Bronchial smooth muscle cell (primary cell): ENCODE results near the gene RHD. TPM values are rescaled to one million over a fixed set of nuclear protein-coding genes. Genes with fewer than 3 reads are reported as not detected.

ENCODE experiments used
- total RNA-seq: library from RNA; depleted of rRNA; stranded (reverse); fragments of >200 nt; gene quantifications from 2 replicates; pipeline ENCODE4 v1.2.1, GENCODE V29; 2014

The RHD gene
- not detected in 2 replicates for total RNA-seq

DNA sequence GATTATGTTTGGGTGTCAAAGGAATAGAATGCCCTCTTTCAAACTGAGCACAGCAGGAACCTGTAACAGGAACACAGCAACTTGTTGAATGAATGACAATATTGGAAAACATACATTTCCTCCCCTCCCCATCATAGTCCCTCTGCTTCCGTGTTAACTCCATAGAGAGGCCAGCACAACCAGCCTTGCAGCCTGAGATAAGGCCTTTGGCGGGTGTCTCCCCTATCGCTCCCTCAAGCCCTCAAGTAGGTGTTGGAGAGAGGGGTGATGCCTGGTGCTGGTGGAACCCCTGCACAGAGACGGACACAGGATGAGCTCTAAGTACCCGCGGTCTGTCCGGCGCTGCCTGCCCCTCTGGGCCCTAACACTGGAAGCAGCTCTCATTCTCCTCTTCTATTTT, at the start of gene RHD:
Gene RHD (plus strand): TSS at position 272 of the 400 bp plus-strand sequence. CDS start 39 bp downstream, at position 311.

DNA sequence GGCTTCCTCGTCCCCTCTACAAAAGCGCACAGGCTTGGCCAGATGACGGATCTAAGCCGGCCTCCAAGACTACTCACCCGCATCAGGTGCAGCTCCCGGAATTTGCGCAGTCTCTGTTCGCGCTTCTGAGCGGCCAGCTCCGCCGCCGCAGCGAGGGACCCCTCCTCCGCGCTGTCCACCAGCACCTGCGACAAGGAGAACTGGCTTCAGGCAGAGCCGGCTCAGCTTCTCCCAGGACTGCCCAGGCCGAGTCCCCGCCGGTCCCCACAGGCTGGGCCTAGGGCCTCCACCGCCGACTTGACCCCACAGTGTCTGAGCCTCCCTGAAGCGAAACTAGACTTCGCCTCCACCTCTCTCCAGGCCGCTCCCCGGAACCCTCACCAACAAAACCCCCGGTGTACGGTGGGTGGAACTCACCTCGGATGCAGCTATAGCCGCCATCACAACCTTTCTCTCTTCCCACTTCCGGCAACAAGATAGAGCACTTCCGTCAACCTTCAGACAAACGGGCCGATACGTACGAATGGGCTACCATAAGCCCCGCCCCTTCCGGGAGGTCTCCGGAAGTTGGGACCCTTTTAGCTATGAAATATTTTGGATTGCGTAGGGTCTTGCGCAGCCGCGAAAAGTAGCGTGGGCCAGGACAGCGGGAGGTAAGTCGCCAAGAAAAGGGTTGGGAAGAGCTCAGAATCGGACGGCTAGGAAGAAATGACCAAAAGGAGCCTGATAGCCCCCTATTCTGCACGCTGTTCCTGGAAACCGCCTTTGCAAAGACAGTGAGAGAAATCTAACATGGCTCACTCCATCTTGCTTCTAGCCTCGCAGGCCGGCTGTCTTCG, 40.1 kb upstream of the RHD start, which contains the start of gene SYF2:
Gene SYF2 (minus strand): TSS at position 476 of the 839 bp plus-strand sequence. CDS start 35 bp downstream, at position 441.

GRCh38 chr1:25247024-25247828, 25.1 kb upstream of the RHD start, which contains the start of gene RSRP1:
TSS of gene RSRP1 (minus strand) at chr1:25247454. CDS start at chr1:25246963, 491 bp downstream.

GRCh38 chr1:25338188-25338981, 66.1 kb downstream of the RHD start, which contains the start of gene TMEM50A:
TSS of gene TMEM50A (plus strand) at chr1:25338334. CDS start at chr1:25340487, 2,153 bp downstream.

Other genes starting within 250 kb of the RHD start
- gene SYF2, start 40.0 kb upstream of the RHD start, total RNA-seq, result 28.3 and 45.4 TPM in 2 replicates
- 122 and 226 TPM in 2 replicates for gene RSRP1, start 25.1 kb upstream of the RHD start, total RNA-seq
- 72.6 and 121 TPM in 2 replicates for gene TMEM50A, start 65.8 kb downstream of the RHD start, total RNA-seq
- 1.5 and 1.6 TPM in 2 replicates for gene RHCE, start 148.3 kb downstream of the RHD start, total RNA-seq
- gene MACO1, start 158.4 kb downstream of the RHD start, total RNA-seq, result 9.4 and 12.0 TPM in 2 replicates